NT2/D1 (cell line): ENCODE measurements around the gene ZNG1C.
"Not testable (repeated sequence)": the region's sequence is repeated elsewhere in the genome, so short reads cannot be mapped to it uniquely, and the experiment has no call there.

Experiments
- SUZ12 ChIP-seq: IDR thresholded peaks from 2 replicates; pipeline ENCODE4 v1.6.1; 2011; ENCODE audit not compliant: insufficient read length, insufficient read depth; ENCODE audit errors: extremely low read depth
- YY1 ChIP-seq: IDR thresholded peaks from 2 replicates; pipeline ENCODE4 v1.6.1; 2011; ENCODE audit not compliant: insufficient read length, insufficient read depth
- ZNF274 ChIP-seq: IDR thresholded peaks from 2 replicates; pipeline ENCODE4 v1.6.1; 2011; ENCODE audit warnings: mild to moderate bottlenecking, low read depth, low read length

- not testable (repeated sequence) for TF ChIP-seq ZNF274, YY1, SUZ12
Observed at GRCh38 chr9:68338000-68338399, 96.2 kb downstream of the ZNG1C start.
